Effector CD4-positive, alpha-beta T cell (primary cell): Measurements from ENCODE around the gene ATP6V0D1.

Experiments used
- DNase-seq: peaks from one replicate; pipeline ENCODE4 v3.0.0-alpha.2; 2020

The ATP6V0D1 gene

GRCh38 chr16:67390816-67391423, 90.0 kb downstream of the ATP6V0D1 start:
- no peak for DNase-seq

- DNase-seq, result no peak
Observed at GRCh38 chr16:67389911-67390815, 90.8 kb downstream of the ATP6V0D1 start.

GRCh38 chr16:67388591-67388990, 92.4 kb downstream of the ATP6V0D1 start:
- no peak for DNase-seq

- no peak for DNase-seq
Observed at GRCh38 chr16:67388191-67388590, 92.8 kb downstream of the ATP6V0D1 start.
